Measurements from ENCODE around the gene GMPPB.

The GMPPB gene

DNA sequence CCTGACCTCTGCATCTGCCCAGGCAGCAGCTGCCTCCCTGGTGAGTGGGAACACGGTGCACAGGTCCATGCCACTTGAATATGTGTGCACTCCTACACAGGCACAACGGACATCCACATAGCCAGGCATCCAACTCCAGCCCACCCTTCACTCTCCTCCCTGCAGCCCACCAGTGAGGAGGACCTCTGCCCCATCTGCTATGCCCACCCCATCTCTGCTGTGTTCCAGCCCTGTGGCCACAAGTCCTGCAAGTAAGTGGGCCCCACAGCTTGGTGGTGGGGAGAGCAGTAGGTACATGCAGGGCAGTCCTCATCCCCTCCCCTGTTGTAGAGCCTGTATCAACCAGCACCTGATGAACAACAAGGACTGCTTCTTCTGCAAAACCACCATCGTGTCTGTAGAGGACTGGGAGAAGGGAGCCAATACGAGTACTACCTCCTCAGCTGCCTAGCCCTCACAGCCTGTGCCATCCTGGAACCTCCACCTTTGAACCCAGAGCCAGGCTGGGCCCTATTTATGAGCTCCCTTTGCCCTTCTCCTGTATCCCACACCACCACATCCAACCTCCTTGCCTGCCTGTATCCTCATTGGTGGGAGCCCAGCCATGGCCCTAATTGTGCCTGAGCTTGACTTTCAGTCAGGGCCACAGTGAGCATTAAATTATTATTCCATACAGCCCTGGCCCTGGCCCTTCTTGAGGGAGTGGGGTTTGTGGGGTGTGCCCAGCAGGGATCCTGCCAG lies 2.7 kb downstream of the GMPPB start:
- TF ChIP-seq, protein P1, sequence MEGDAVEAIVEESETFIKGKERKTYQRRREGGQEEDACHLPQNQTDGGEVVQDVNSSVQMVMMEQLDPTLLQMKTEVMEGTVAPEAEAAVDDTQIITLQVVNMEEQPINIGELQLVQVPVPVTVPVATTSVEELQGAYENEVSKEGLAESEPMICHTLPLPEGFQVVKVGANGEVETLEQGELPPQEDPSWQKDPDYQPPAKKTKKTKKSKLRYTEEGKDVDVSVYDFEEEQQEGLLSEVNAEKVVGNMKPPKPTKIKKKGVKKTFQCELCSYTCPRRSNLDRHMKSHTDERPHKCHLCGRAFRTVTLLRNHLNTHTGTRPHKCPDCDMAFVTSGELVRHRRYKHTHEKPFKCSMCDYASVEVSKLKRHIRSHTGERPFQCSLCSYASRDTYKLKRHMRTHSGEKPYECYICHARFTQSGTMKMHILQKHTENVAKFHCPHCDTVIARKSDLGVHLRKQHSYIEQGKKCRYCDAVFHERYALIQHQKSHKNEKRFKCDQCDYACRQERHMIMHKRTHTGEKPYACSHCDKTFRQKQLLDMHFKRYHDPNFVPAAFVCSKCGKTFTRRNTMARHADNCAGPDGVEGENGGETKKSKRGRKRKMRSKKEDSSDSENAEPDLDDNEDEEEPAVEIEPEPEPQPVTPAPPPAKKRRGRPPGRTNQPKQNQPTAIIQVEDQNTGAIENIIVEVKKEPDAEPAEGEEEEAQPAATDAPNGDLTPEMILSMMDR (IDR thresholded peaks at IDR 0.05), result no peak

DNA sequence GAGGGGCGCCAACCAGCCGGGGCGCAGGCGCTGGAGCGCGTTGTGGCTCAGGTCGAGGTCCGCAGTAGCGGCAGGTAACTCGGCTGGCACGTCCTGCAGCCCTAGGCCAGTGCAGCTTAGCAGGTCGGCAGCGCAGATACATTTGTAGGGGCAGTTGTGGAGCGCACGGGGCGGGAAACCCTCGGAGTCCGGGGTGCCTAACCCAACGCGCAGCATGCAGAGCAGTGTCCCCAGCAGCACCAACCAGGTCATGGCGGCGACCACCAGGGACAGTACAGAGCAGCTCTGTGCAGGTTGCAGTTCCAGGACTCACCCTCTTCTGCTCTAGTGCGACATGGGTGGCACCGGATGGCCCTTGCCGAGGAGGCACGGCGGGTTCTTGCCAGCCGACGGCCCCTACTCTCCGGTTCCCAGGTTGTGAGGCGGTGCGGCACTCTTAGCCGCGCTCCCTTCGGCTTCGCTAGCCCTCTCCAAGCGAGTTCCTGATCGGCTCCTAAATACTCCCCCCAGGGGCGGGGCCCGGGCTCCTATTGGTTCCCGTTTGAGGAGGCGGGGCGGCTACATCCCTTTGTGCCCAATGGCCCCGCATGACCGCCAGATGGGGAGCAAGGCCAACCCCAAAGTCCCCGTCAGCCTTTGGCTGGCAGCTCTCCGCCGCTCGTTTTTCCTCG lies 4.4 kb downstream of the GMPPB start, which contains the start of gene AMIGO3:
Gene AMIGO3 (minus strand): TSS at position 471 of the 671 bp plus-strand sequence. CDS start 219 bp downstream, at position 252.
- TF ChIP-seq, protein P1 (IDR thresholded peaks at IDR 0.05), result peak; percentile 16; the same call in 1 of the 2 replicates

DNA sequence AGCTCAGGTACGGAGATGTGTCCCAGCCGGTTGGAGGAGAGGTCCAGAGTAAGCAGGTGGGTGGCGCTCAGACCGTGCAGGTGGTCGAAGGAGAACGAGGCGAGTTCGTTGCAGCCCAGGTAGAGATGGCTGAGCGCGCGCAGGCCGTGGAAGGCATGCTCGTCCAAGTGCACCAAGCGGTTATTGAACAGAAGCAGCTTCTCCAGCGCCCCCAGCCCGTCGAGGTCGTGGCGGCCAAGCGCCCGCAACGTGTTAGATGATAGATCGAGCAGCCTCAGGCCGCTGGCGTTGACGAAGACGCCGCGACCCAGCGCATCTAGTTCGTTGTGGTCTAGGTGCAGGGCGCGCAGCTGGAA lies 4.9 kb downstream of the GMPPB start:
- TF ChIP-seq, protein P1 (IDR thresholded peaks at IDR 0.05), result no peak

DNA sequence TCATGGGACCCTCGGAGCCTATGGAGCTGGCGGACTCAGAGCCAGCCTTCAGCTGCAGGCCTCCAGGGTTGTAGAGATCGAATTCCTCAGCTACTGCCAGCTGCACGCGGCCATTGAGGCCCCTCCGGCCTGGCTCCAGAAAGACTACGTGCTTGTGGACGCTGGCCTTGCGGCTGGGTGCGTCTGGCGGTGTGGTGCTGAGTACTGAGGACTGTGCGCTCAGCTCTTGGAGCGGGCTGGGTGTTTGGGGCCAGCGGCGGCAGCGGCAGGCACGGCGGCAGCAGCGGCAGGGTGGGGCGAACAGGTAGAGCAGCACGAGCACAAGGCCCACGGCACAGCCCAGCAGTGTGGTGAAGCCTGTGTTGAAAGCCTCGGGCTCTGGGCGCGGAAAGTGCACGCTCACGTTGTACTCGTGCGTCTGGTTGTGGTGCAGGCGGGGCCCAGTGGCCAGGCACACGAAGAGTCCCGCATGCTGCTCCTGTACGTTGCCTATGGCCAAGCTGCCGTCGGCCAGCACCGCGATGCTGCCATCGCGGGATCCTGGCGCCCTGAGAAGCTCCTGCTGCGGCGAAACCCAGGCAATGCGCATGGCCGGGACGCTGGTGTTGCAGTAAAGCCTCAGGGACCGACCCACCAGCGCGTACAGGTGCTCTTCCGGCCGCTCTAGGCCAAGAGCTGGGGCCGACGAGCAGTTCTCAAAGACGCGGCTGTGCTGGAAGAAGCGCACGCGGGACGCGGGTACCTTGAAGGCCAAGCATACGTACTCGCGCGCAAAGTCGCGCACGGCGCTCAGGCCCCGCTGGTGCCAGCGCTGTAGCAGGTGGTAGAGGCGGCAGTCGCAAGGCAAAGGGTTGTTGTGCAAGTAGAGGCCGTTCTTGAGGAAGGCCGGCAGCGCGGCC lies 5.5 kb downstream of the GMPPB start:
- TF ChIP-seq, protein P1 (IDR thresholded peaks at IDR 0.05), result no peak

DNA sequence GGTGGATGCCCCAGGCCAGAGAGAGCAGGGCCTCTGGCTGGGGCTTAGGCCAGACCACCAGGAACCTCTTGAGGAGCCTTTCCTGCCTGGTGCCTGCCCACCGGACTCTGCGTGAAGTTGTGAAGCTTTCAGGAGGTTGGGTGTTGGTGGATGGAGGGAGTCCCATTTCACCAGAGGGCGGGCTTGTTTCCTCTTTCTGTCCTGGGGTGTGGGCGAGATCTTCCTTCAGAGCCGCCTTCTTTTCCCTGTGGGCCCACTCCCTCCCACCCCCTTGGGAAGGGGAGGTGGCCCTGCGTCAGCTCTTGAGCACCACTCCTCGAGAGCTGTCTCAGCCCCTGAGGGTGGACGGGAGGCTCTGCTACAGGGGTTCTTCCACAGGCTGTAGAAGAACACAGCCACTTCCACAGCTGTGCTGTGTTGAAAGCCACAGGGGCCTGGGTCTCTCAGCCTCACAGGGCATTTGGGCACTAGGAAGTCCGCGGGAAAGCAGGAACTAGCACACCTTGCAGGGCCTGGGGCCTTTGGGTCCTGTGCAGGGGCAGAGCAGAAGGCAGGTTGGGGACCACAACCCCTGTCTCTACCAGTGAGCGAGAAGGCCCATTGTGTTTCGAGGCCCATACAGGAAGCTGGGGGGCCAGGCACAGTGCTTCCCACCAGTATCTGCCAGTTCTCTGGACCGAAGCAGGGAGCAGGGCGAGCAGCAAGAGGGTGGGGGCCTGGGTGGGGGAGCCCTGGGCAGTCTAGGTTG lies 6.4 kb downstream of the GMPPB start:
- TF ChIP-seq, protein P1 (IDR thresholded peaks at IDR 0.05), result no peak

DNA sequence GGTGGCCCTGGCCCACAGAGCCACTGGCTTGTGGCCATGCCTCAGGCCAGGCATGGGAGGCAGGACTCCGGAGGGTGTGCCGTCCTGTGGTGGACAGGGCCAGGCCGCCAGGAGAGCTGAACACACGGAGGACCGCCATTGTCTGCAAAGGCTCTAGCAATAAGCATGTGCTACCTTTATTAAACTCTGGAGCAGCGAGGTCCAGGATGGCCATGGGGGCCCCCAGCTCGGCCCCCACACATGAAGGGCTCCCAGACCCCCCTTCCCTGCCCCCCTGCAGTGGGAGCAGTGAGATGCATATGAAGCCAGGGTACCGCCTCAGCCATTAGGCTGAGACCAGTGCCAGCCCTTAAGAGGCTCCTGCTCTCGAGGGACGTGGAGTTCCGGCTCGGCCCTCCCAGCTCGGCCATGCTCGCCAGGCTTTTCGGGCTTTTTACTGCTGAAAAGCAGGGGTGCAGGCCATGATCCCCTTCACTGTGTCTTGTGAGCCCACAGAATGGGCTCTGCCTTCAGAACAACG lies 7.0 kb downstream of the GMPPB start:
- TF ChIP-seq, protein P1 (IDR thresholded peaks at IDR 0.05), result no peak

Measured in LNCAP (cell line).